HG03432 (cell line): ENCODE measurements around the gene AQP5.
"Not testable (repeated sequence)": the region's sequence is repeated elsewhere in the genome, so short reads cannot be mapped to it uniquely, and the experiment has no call there.

Source experiments
- ATAC-seq: cut with Tn5 transposase; IDR thresholded peaks from one replicate; pipeline ENCODE4 v1.9.1; 2021; ENCODE audit warnings: mild to moderate bottlenecking, moderate library complexity; ENCODE audit not compliant: unreplicated experiment

The AQP5 gene

GRCh38 chr12:49979016-49979586 is 17.4 kb downstream of the AQP5 start:
- ATAC-seq = no peak

GRCh38 chr12:49979791-49980190 is 18.1 kb downstream of the AQP5 start:
- ATAC-seq = no peak

GRCh38 chr12:49980501-49981349 is 19.1 kb downstream of the AQP5 start:
- no peak for ATAC-seq

- no peak for ATAC-seq
Measured at GRCh38 chr12:49982246-49983087, 20.8 kb downstream of the AQP5 start.

GRCh38 chr12:49983892-49984291 is 22.2 kb downstream of the AQP5 start:
- no peak for ATAC-seq

GRCh38 chr12:49984476-49985359 is 23.0 kb downstream of the AQP5 start:
- no peak for ATAC-seq

GRCh38 chr12:49985981-49986380 is 24.3 kb downstream of the AQP5 start:
- ATAC-seq = no peak

GRCh38 chr12:49986476-49986875 is 24.8 kb downstream of the AQP5 start:
- not testable (repeated sequence) for ATAC-seq

- no peak for ATAC-seq
Measured at GRCh38 chr12:49987625-49988303, 26.1 kb downstream of the AQP5 start.

- not testable (repeated sequence) for ATAC-seq
Measured at GRCh38 chr12:49989400-49989799, 27.7 kb downstream of the AQP5 start.

- no peak for ATAC-seq
Measured at GRCh38 chr12:49990273-49990672, 28.6 kb downstream of the AQP5 start.

- ATAC-seq = no peak
Measured at GRCh38 chr12:49998453-49998852, 36.8 kb downstream of the AQP5 start.

GRCh38 chr12:50003595-50003994 is 41.9 kb downstream of the AQP5 start:
- no peak for ATAC-seq

GRCh38 chr12:50004696-50005095 is 43.0 kb downstream of the AQP5 start:
- ATAC-seq = no peak

GRCh38 chr12:50005175-50005574 is 43.5 kb downstream of the AQP5 start:
- no peak for ATAC-seq

GRCh38 chr12:50006280-50006679 is 44.6 kb downstream of the AQP5 start:
- ATAC-seq = no peak

GRCh38 chr12:50006754-50007442 is 45.2 kb downstream of the AQP5 start:
- ATAC-seq = no peak

GRCh38 chr12:50013361-50014147 is 51.9 kb downstream of the AQP5 start:
- no peak for ATAC-seq

- no peak for ATAC-seq
Measured at GRCh38 chr12:50014342-50014741, 52.7 kb downstream of the AQP5 start.
